SKM-1 treated with dmso at 0.1 percent for 144 hours (cell line): ENCODE measurements around the gene PRR5L.
"Not testable (repeated sequence)": the region's sequence is repeated elsewhere in the genome, so short reads cannot be mapped to it uniquely, and the experiment has no call there.

Experiments
- DNase-seq: peaks from one replicate; lab custom pipeline; 2025; ENCODE audit not compliant: unreplicated experiment; lab: John Stamatoyannopoulos, UW

Gene PRR5L

DNA sequence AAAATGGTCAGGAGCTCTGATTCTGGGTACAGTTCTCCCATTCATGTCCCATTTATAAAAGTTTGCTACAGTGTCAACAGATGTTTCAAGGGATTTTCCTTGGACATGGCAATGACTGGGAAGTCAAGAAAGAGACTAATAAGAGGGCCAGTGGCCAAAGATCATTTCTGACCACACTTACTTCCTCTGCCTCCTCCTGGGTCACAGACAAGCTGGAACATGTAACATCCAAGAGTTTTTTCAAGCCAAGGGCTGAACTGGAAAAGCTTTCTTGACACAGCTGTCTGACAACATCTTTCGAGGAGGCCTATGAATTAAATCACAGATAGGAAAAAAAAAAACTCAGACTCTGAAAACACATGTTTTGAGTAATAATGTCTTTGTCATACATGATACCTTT lies 15.6 kb upstream of the PRR5L start:
- no peak for DNase-seq

- no peak for DNase-seq
Measured at GRCh38 chr11:36281850-36282249, 14.2 kb upstream of the PRR5L start.

- no peak for DNase-seq
Measured at GRCh38 chr11:36282926-36283325, 13.2 kb upstream of the PRR5L start.

DNA sequence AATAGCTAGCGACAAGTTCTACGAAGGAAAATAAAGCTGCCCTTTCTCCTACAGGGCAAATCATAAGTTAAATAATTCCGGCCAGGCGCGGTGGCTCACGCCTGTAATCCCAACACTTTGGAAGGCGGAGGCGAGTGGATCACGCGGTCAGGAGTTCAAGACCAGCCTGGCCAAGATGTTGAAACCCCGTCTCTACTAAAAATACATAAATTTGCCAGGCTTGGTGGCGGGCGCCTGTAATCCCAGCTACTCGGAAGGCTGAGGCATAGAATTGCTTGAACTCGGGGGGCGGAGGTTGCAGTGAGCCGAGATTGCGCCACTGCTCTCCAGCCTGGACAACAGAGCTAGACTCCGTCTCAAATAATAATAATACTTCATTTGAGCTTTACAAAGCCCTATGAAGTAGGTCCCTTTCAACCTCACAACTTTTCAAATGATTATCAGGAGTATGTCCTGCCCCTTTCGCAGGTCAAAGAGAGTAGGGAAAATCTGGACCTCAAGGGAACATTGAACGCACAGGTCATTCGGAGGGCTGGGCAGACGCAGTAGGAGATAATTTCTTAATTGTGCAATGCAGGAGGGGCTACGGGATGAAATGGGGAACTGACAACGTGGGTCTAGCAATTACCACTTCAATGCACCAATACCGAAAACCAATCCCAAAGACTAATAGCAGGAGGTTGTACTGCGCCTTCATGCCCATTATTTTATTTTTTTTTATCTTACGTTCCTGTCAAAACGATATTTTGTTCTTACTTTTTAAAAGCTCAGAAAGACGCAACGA lies 7.5 kb upstream of the PRR5L start:
- DNase-seq = peak; percentile 39

DNA sequence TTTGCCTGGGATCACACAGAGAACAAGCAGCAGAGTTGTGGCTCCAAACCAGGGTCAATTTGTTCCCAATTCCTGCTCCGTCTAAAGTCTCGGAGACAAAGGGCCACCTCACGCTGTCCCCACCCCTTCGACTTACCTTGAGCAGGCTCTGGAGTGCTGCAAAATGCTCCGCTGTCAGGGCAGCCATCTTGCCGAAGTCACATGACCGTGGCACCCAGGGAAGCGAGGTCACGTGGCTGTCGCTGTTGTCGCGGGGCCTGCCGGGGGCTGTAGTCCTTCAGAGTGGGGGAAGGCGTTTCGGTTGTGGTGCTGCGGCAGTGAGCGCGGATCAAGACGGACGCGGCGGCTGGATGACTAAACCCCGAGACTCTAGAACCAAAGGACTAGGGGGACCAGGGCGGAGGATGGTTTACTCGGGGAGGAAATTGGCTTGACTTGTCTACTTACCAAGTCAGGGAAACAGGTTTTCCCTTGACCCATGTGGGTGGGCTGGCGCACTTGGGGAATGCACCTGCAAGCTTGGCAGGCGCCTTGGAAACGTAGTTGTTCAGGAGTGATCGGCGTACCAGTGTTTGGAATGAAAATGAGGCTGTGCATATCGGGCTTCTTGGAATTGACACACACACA lies 6.7 kb upstream of the PRR5L start, which contains the start of gene COMMD9:
TSS of gene COMMD9 (minus strand) at position 199 of the 627 bp plus-strand sequence. CDS start at position 187, 12 bp downstream.
- DNase-seq = peak; percentile 89

DNA sequence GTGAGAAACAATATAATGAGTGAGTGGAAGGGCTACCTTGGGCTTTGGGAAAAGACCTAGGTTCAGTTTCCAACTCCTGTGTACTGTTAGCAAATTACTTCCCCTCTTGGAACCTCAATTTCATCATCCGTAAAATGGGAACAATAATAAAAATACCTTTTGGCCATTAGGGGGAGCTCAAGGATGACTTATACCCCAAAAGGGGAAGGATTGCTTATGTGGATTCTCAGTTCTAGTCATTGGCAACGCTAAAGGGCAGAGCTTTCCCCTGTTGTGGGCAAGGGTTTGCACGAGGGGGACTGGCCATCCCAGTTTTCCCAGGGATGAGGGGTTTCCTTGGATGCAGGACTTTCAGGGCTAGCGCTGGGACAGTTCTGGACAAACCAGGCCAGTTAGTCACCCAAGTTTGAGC lies 3.8 kb upstream of the PRR5L start:
- peak; percentile 73 for DNase-seq

DNA sequence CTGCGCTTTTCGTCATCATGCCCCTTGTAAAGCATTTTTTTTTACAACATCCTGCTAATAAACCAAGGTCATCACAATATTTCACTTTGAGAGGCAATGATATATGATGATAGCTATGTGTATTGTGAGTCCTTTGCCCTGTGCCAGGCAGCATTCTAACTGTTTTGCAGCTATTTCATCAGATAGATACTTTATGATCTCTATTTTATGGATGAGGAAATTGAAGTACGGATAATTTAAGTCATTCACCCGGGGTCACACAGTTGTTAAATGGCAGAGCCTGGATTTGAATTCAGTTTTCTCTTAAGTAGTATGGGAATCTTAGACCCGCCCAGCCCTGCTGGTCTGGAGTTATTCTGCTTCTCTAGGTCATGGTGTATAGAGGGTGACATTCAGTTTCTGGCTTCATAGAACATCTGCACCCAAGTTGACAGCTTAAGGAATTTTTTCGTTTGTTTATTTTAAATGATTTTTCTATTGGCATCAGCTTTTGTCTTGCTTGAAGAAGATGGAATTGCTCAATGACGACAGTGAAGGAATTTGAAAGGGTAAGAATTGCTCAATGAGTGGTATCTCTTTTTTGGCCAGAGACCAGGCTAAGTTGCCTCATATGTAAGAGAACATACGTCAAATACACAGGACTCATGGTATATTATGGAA lies 926 bp downstream of the PRR5L start:
- peak; percentile 23 for DNase-seq

DNA sequence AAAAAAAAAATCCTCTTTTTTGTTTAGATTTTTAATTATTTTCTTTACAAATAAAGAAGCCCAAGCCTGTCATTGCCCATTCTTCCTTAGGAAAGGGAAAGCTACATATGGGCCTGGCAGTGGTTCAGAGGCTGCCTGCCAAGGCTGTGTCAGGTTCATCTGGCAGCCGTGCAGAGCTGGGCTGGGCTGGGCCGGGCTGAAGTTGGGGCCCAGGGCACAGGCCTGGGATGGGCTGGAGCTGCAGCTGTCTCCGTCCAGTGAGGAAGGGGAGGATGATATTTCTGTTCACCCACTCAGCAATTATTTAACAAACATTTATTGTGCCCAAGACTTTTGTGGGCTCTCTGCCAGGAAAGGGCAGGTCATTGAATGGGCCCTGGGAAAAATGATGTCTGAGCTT lies 4.6 kb downstream of the PRR5L start:
- DNase-seq = no peak

GRCh38 chr11:36304351-36304750 lies 8.3 kb downstream of the PRR5L start:
- DNase-seq = peak; percentile 2

GRCh38 chr11:36305047-36305446 lies 9.0 kb downstream of the PRR5L start:
- no peak for DNase-seq

DNA sequence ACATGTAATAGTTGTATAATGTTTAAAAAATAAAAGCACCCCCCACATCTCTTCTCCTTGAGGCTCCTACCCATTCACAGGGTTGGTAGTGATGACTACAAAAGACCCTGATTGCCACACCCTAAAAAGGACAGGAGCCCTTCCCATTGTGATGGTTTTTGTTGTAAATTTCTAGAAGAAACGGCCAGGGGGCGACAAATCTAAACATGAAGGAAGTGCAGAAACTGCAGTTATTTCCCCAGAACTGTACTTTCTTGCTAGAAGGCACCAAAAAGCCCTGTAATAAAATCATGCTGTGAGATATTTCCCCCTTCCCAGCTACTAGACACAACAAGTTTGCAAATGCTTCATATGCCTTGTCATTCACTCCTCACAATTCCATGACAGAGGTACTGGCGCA lies 10.8 kb downstream of the PRR5L start:
- DNase-seq = peak; percentile 12

DNA sequence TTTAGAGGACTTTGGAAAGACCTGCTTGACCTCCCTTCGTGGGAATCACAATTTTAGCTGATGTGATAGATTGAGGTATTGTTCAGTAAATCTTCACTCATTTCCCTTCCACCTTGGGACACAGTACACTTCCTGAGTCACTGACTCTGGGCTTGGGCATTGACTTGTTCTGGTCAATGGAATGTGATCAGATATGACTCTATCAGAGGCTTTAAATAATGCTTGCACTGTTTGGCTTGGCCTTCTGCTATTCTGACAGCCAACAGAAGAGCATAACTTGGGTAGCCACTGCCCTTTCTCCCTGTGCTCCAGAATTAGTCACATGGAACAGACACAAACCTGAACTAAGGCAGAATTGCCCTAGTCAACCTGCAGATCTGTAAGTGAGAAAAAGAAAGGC lies 12.5 kb downstream of the PRR5L start:
- DNase-seq = no peak

DNA sequence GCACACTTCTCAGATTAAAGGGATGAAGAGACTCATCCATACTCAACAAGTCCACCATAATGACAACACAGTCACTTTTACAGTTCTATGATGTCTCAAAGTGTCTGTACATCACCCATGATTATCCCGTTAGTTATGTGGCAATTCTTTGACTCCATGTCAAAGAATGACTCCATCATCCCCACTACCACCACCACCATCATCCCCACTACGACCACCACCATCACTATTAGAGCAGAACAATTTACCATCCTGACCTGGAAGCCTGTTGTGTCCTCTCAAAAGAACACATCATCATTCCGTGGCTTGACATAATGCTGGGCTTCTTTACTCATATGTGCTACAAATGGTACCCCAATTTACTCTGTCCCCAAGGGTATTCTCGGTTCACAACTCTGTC lies 13.7 kb downstream of the PRR5L start:
- no peak for DNase-seq

GRCh38 chr11:36311926-36312595 lies 16.0 kb downstream of the PRR5L start:
- no peak for DNase-seq

DNA sequence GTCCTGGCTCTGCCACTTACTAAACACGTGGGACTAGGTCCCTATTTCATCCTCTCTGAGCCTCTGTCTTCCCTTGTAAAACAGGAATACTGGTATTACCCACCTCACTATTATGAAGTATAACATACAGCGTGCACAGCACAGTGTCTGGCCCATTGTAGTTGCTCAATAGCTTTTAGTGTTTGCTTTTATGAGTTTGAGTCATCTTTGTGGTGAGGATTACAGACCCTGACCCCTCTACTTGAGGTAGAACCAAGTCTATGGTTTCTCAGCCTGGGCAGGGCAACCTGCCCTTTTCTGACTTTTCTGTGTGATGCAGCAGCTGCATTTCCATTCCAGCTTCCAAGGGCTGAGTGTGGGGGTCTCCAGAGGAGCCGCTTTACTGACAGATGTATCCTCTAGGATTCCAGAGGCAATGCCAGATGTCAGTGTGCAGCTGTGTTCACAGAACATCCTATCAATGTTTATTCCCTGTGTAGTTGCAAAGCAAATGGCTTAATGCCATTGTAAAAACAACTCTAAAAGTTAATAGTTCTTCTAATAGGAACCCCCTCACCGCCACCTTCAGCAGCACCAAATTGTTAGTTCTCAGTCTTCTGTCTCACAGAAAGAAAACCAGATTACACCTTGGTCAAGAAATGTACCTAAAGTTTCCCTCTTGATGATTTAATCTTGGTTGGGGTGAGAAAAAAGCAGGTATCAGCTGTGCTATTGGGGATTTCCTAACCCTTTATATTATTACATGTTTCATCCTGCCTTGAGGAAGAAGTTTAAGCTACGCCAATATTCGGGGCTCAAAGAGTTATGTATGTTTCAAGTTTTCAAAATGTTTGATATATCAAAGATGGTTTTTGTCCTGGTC lies 16.8 kb downstream of the PRR5L start:
- DNase-seq = peak; percentile 13

GRCh38 chr11:36313750-36314433 lies 17.8 kb downstream of the PRR5L start:
- no peak for DNase-seq

- no peak for DNase-seq
Measured at GRCh38 chr11:36314434-36314767, 18.3 kb downstream of the PRR5L start.

DNA sequence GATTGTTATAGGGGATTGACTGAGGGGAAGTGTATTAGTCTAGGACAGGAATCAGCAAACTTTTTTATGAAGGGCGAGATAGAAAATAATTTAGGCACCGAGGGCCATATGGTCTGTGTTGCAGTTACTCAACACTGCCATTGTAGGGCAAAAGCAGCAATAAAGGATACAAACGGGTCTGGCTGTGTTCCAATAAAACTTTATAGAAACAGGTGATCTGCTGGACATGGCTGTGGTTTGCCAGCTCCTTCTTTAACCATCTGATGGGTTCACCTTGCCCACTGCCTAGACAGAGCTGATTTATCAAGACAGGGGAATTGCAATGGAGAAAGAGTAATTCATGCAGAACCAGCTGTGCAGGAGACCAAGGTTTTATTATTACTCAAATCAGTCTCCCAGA lies 20.0 kb downstream of the PRR5L start:
- no peak for DNase-seq

DNA sequence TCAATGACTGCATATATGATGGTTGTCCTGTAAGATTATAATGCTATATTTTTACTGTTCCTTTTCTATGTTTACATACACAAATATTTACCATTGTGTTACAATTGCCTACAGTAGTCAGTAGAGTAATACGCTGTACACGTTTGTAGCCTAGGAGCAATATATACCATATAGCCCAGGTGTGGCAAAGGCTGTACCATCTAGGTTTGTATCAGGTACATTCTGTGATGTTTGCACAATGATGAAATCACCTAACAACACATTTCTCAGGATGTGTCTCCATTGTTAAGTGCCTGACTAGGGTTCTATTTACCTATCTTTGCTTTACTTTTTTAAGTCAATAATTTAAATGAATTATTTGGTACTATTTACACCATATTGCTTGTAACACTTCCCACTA lies 21.9 kb downstream of the PRR5L start:
- no peak for DNase-seq

DNA sequence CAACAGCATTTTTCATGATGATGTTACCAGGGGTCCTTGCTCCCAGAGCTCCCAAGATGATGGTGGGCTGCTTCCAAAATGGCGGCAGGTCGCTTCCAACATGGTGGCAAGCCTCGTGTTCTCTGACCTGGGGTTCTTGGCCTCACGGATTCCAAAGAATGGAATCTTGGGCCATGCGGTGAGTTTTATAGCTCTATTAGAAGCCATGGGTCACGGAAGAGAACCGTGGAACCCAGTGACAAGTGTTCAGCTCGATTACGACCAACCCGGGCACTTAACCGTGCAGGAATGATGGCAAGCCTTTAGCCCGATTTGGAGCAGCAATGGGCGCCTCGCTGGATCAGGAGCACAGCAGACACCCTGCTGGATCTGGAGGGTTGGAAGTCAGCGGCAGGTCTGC lies 28.9 kb downstream of the PRR5L start:
- DNase-seq = not testable (repeated sequence)
